CD8-positive, alpha-beta memory T cell (primary cell): Measurements from ENCODE around the gene TTLL10. TPM values are rescaled to one million over a fixed set of nuclear protein-coding genes. Genes with fewer than 3 reads are reported as not detected.

ENCODE experiments used
- CTCF ChIA-PET: fragments of 350-600 bp; sonication (Branson Sonifier 250); formaldehyde crosslinking; loops from one replicate; lab custom pipeline; 2021; ENCODE audit warnings: antibody characterized with exemption; lab: Charles Lee
- POLR2A ChIA-PET: fragments of 350-600 bp; sonication (Branson Sonifier 250); formaldehyde crosslinking; loops from one replicate; lab custom pipeline; 2021; ENCODE audit warnings: antibody characterized with exemption; lab: Charles Lee
- DNase-seq, 5 donors: peaks; one replicate each; pipeline versions ENCODE4 v3.0.0 to v3.0.0-alpha.2; 2020 to 2022; ENCODE audit warnings: mixed read lengths in 1 of 5
- H3K27ac ChIP-seq: one replicate; pipeline ENCODE4 v1.7.0; 2013; ENCODE audit warnings: low read depth, mild to moderate bottlenecking, low read length, moderate library complexity
- H3K27me3 ChIP-seq: 2 replicates; pipeline ENCODE4 v1.7.0; 2013; ENCODE audit warnings: low read length, mild to moderate bottlenecking; ENCODE audit not compliant: insufficient read depth, poor library complexity, severe bottlenecking
- H3K36me3 ChIP-seq: 2 replicates; pipeline ENCODE4 v1.7.0; 2013; ENCODE audit warnings: mild to moderate bottlenecking, low read length, moderate library complexity; ENCODE audit not compliant: insufficient read depth
- H3K4me1 ChIP-seq: 2 replicates; pipeline ENCODE4 v1.7.0; 2013; ENCODE audit warnings: mild to moderate bottlenecking, low read length, moderate library complexity; ENCODE audit not compliant: insufficient read depth
- H3K4me3 ChIP-seq: 2 replicates; pipeline ENCODE4 v1.7.0; 2013; ENCODE audit warnings: mild to moderate bottlenecking, low read length
- H3K9me3 ChIP-seq: 2 replicates; pipeline ENCODE4 v1.7.0; 2013; ENCODE audit warnings: mild to moderate bottlenecking, low read length
- H3K27ac Mint-ChIP-seq, 8 donors: one replicate each; pipeline ENCODE4 v1.8.0; 2020 to 2021; ENCODE audit warnings: mixed read lengths in 8 of 8, mild to moderate bottlenecking in 6 of 8, inconsistent platforms in 3 of 8, moderate library complexity in 3 of 8
- H3K27me3 Mint-ChIP-seq, 2 donors: one replicate each; pipeline ENCODE4 v1.8.0; 2020 to 2021; ENCODE audit warnings: mixed read lengths in 2 of 2, mild to moderate bottlenecking in 1 of 2, moderate library complexity in 1 of 2
- H3K36me3 Mint-ChIP-seq, 3 donors: one replicate each; pipeline ENCODE4 v1.8.0; 2020 to 2021; ENCODE audit warnings: mixed read lengths in 3 of 3, inconsistent platforms in 1 of 3, mild to moderate bottlenecking in 1 of 3
- H3K4me1 Mint-ChIP-seq, 3 donors: one replicate each; pipeline ENCODE4 v1.8.0; 2020 to 2021; ENCODE audit warnings: mixed read lengths in 3 of 3, inconsistent platforms in 1 of 3, mild to moderate bottlenecking in 1 of 3
- H3K4me3 Mint-ChIP-seq, 7 donors: one replicate each; pipeline ENCODE4 v1.8.0; 2020 to 2021; ENCODE audit warnings: mixed read lengths in 7 of 7, mild to moderate bottlenecking in 6 of 7, moderate library complexity in 4 of 7, inconsistent platforms in 2 of 7
- H3K9me3 Mint-ChIP-seq, 5 donors: one replicate each; pipeline ENCODE4 v1.8.0; 2020 to 2022; ENCODE audit warnings: mixed read lengths in 5 of 5, mild to moderate bottlenecking in 3 of 5, moderate library complexity in 2 of 5, inconsistent platforms in 1 of 5
- polyA plus RNA-seq: library from polyadenylated mRNA; unstranded; fragments of 300-500 nt; fragmentation: Illumina TruSeq; gene quantifications from one replicate; pipeline ENCODE4 v1.2.3, GENCODE V29; 2021
- total RNA-seq, 2 experiments: library from RNA; stranded (reverse); gene quantifications; one replicate each; pipeline ENCODE4 v1.2.3, GENCODE V29; 2021

TTLL10 gene
- total and polyA plus RNA-seq, 3 experiments from 2014 or later, result not detected

GRCh38 chr1:1247341-1247913, 73.7 kb downstream of the TTLL10 start:
- H3K27me3 ChIP-seq, result peaks cover 3% of the 10 kb centered on the region
- no peak overlapping the region for H3K27ac ChIP-seq
- Mint-ChIP-seq H3K27me3 (peaks cover 0 to 1% of the 10 kb centered on the region in 2 donors), H3K9me3 (no peaks in the 10 kb centered on the region), H3K4me1 (peaks cover 3 to 14% (median 13%) of the 10 kb centered on the region in 3 donors), H3K27ac (no peak overlapping the region), H3K36me3 (no peaks in the 10 kb centered on the region), H3K4me3 (no peak overlapping the region)
- H3K4me3 ChIP-seq, result no peak overlapping the region
- no peak for DNase-seq
- H3K9me3 ChIP-seq, result no peaks in the 10 kb centered on the region
- CTCF ChIA-PET, result no interaction called here
- no peaks in the 10 kb centered on the region for H3K36me3 ChIP-seq
- POLR2A ChIA-PET, result interaction anchor here (0.6 kb wide), 1 partner anchor 105 kb away, joined by 4 read pairs; no protein-coding TSS in a partner anchor
- H3K4me1 ChIP-seq, result peaks cover 13% of the 10 kb centered on the region

Other genes with a start within 250 kb of the TTLL10 start
- not detected for gene SAMD11, start 250.0 kb upstream of the TTLL10 start, total RNA-seq
- 0.20 TPM for gene SAMD11, start 250.0 kb upstream of the TTLL10 start, polyA plus RNA-seq
- 100 to 1,000 TPM; 175 to 187 TPM for gene NOC2L, start 214.6 kb upstream of the TTLL10 start, total RNA-seq
- 72.3 TPM for gene NOC2L, start 214.6 kb upstream of the TTLL10 start, polyA plus RNA-seq
- 10 to 100 TPM; 27.6 to 28.6 TPM for gene KLHL17, start 213.3 kb upstream of the TTLL10 start, total RNA-seq
- gene KLHL17, start 213.3 kb upstream of the TTLL10 start, polyA plus RNA-seq, result 1.4 TPM
- 1 to 10 TPM; 2.7 to 3.5 TPM for gene PLEKHN1, start 207.4 kb upstream of the TTLL10 start, total RNA-seq
- gene PLEKHN1, start 207.4 kb upstream of the TTLL10 start, polyA plus RNA-seq, result 0.49 TPM
- not detected for gene PERM1, start 191.8 kb upstream of the TTLL10 start, total RNA-seq
- not detected for gene PERM1, start 191.8 kb upstream of the TTLL10 start, polyA plus RNA-seq
- gene HES4, start 173.8 kb upstream of the TTLL10 start, total RNA-seq, result under 1 TPM; 0.24 to 0.62 TPM
- not detected for gene HES4, start 173.8 kb upstream of the TTLL10 start, polyA plus RNA-seq
- gene ISG15, start 160.4 kb upstream of the TTLL10 start, total RNA-seq, result 10 to 100 TPM; 16.9 to 20.4 TPM
- gene ISG15, start 160.4 kb upstream of the TTLL10 start, polyA plus RNA-seq, result 250 TPM
- 1 to 10 TPM; 7.1 to 8.0 TPM for gene AGRN, start 153.8 kb upstream of the TTLL10 start, total RNA-seq
- gene AGRN, start 153.8 kb upstream of the TTLL10 start, polyA plus RNA-seq, result not detected
- not detected for gene RNF223, start 99.6 kb upstream of the TTLL10 start, total RNA-seq
- gene RNF223, start 99.6 kb upstream of the TTLL10 start, polyA plus RNA-seq, result not detected
- gene C1orf159, start 57.8 kb upstream of the TTLL10 start, total RNA-seq, result 10 to 100 TPM; 18.7 to 20.8 TPM
- gene C1orf159, start 57.8 kb upstream of the TTLL10 start, polyA plus RNA-seq, result 7.9 TPM
- 10 to 100 TPM; 91.0 to 97.1 TPM for gene TNFRSF18, start 32.7 kb downstream of the TTLL10 start, total RNA-seq
- gene TNFRSF18, start 32.7 kb downstream of the TTLL10 start, polyA plus RNA-seq, result 2.0 TPM
- gene TNFRSF4, start 40.3 kb downstream of the TTLL10 start, total RNA-seq, result 100 to 1,000 TPM; 180 to 193 TPM
- gene TNFRSF4, start 40.3 kb downstream of the TTLL10 start, polyA plus RNA-seq, result 1.9 TPM
- 100 to 1,000 TPM; 158 to 169 TPM for gene SDF4, start 58.1 kb downstream of the TTLL10 start, total RNA-seq
- 108 TPM for gene SDF4, start 58.1 kb downstream of the TTLL10 start, polyA plus RNA-seq
- gene B3GALT6, start 58.4 kb downstream of the TTLL10 start, total RNA-seq, result 10 to 100 TPM; 23.7 to 24.1 TPM
- gene B3GALT6, start 58.4 kb downstream of the TTLL10 start, polyA plus RNA-seq, result 16.4 TPM
- gene C1QTNF12, start 72.8 kb downstream of the TTLL10 start, total RNA-seq, result 1 to 10 TPM in 1 of 2 experiments, under 1 TPM in 1; 0.51 to 1.1 TPM
- not detected for gene C1QTNF12, start 72.8 kb downstream of the TTLL10 start, polyA plus RNA-seq
- 10 to 100 TPM; 76.7 to 79.3 TPM for gene UBE2J2, start 100.0 kb downstream of the TTLL10 start, total RNA-seq
- 79.7 TPM for gene UBE2J2, start 100.0 kb downstream of the TTLL10 start, polyA plus RNA-seq
- gene SCNN1D, start 106.6 kb downstream of the TTLL10 start, total RNA-seq, result 1 to 10 TPM; 2.9 to 5.0 TPM
- 0.09 TPM for gene SCNN1D, start 106.6 kb downstream of the TTLL10 start, polyA plus RNA-seq
- 10 to 100 TPM; 36.4 to 38.8 TPM for gene ACAP3, start 134.1 kb downstream of the TTLL10 start, total RNA-seq
- 6.9 TPM for gene ACAP3, start 134.1 kb downstream of the TTLL10 start, polyA plus RNA-seq
- gene PUSL1, start 134.7 kb downstream of the TTLL10 start, total RNA-seq, result 10 to 100 TPM; 32.9 to 34.3 TPM
- gene PUSL1, start 134.7 kb downstream of the TTLL10 start, polyA plus RNA-seq, result 22.0 TPM
- gene INTS11, start 150.8 kb downstream of the TTLL10 start, total RNA-seq, result 100 to 1,000 TPM; 117 to 118 TPM
- gene INTS11, start 150.8 kb downstream of the TTLL10 start, polyA plus RNA-seq, result 70.5 TPM
- gene CPTP, start 150.9 kb downstream of the TTLL10 start, total RNA-seq, result 10 to 100 TPM; 17.6 to 18.3 TPM
- 23.6 TPM for gene CPTP, start 150.9 kb downstream of the TTLL10 start, polyA plus RNA-seq
- under 1 TPM; 0.53 to 0.62 TPM for gene TAS1R3, start 157.4 kb downstream of the TTLL10 start, total RNA-seq
- gene TAS1R3, start 157.4 kb downstream of the TTLL10 start, polyA plus RNA-seq, result 0.28 TPM
- gene DVL1, start 175.5 kb downstream of the TTLL10 start, total RNA-seq, result 10 to 100 TPM; 39.7 to 41.1 TPM
- 1.6 TPM for gene DVL1, start 175.5 kb downstream of the TTLL10 start, polyA plus RNA-seq
- under 1 TPM; 0.26 to 0.29 TPM for gene MXRA8, start 184.7 kb downstream of the TTLL10 start, total RNA-seq
- gene MXRA8, start 184.7 kb downstream of the TTLL10 start, polyA plus RNA-seq, result 0.61 TPM
- gene AURKAIP1, start 201.3 kb downstream of the TTLL10 start, total RNA-seq, result 100 to 1,000 TPM; 159 to 169 TPM
- 157 TPM for gene AURKAIP1, start 201.3 kb downstream of the TTLL10 start, polyA plus RNA-seq
- 100 to 1,000 TPM; 119 to 124 TPM for gene CCNL2, start 225.5 kb downstream of the TTLL10 start, total RNA-seq
- gene CCNL2, start 225.5 kb downstream of the TTLL10 start, polyA plus RNA-seq, result 29.0 TPM
- gene MRPL20, start 233.4 kb downstream of the TTLL10 start, total RNA-seq, result 100 to 1,000 TPM; 206 to 208 TPM
- 198 TPM for gene MRPL20, start 233.4 kb downstream of the TTLL10 start, polyA plus RNA-seq
- not detected for gene ANKRD65, start 247.4 kb downstream of the TTLL10 start, total RNA-seq
- gene ANKRD65, start 247.4 kb downstream of the TTLL10 start, polyA plus RNA-seq, result not detected